Jurkat, Clone E6-1 (cell line): ENCODE data around the gene PGS1.

Source experiments
- DNase-seq: peaks from one replicate; pipeline ENCODE4 v3.0.0-alpha.2; 2011; ENCODE audit warnings: low read depth, low spot score
- H3K4me3 ChIP-seq: 2 replicates; pipeline ENCODE4 v1.5.1; 2011; ENCODE audit warnings: mild to moderate bottlenecking, low read length, control low read depth, moderate library complexity

PGS1 gene

DNA sequence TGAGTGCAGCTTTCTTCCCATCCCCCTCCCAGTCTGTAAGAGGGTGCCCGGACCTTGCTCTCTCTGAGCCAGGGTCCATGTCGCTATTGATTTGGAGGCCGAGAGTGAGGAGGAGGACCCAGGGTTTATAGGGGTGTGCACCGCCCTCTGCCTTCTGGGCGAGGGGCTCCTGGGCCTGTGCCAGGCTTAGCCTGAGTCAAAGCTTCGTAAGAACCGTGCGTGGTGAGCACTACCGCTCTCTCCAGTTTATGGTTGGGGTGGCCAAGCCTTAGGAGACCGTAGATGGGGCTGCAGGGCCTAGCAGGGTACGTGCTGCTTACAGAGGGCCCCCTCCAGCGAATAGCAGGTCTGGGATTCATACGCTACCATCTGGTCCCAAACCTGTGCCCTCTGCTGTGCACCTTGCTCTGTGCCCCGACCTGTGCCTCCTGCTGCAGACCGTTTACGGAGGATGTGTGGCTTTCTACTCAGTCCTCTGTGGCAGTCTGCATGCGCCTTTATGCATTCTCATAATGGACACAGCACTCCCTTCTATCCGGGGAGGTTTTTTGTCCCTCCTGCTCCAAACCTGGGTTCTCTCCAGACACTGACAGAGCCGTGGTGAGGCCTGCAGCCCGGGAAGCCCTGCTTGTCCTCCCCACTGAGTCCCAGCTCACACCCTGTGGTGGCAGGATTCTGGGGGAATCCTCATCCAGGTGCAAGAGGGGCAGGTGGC is 54.7 kb downstream of the PGS1 start:
- no peak for DNase-seq
- no peak overlapping the region for H3K4me3 ChIP-seq

DNA sequence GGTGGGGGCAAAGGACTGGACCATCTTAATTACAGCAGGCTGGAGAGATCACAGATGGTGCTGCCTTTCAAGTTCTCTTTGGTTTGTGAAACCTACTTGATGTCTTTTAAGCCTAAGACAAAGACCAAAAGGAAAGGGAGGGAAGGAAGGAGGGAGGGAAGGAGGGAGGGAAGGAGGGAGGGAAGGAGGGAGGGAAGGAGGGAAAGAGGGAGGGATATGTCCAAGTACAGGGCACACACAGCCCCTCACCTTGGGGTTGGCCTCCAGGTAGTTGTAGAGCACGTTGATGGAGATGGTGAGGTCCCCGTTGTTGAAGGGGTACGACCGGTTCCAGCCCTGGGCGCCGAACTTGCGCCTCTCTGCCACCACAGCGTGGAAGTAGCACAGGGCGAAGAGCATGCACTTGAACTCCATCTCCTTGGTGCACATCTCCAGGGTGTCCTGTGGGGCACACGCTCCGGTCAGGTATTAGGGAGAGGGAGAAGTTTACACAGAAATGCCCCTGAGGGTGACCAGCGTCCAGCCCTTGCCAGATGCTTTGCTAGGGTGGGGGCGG is 55.4 kb downstream of the PGS1 start:
- DNase-seq, result no peak
- H3K4me3 ChIP-seq, result no peak overlapping the region

DNA sequence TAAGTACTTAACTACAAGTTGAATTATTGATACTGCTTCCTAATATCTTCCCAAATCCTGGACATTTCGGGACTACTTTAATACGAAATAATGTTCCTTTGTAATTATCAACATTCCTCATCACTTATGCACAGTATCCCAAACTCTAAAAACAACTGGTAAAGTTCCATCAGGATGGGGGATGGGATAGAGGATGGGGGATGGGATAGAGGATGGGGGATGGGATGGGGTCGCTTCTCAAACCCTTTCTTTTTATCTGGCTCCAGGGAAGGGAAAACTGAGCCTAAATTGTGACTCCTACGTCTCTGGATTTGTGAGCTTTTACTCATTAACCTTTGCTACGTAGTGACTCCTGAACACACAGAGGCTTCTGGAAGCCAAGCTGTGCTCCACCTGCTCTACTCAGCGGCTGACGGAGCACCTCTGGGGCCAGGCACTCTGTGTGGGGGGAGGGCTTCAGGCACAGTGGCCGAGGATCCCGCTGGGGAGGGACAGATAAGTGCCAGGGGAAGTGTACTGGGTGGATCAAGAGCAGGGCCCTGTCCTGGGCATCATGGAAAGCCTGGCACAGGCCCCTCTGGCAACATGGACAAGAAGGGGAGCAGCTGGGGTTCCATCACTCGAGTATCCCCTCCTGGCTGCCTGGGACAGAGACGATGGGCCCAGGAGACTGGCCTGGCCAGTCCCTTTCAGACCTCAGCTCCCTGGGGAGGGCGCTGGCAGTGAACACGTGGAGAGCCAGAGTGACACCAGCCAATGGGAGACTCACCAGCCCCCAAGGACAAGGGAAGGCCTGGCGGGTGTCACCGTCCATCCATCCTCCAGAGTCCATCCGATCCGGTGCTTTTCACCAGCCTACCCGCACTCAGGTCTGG is 56.2 kb downstream of the PGS1 start:
- DNase-seq, result no peak
- no peak overlapping the region for H3K4me3 ChIP-seq

DNA sequence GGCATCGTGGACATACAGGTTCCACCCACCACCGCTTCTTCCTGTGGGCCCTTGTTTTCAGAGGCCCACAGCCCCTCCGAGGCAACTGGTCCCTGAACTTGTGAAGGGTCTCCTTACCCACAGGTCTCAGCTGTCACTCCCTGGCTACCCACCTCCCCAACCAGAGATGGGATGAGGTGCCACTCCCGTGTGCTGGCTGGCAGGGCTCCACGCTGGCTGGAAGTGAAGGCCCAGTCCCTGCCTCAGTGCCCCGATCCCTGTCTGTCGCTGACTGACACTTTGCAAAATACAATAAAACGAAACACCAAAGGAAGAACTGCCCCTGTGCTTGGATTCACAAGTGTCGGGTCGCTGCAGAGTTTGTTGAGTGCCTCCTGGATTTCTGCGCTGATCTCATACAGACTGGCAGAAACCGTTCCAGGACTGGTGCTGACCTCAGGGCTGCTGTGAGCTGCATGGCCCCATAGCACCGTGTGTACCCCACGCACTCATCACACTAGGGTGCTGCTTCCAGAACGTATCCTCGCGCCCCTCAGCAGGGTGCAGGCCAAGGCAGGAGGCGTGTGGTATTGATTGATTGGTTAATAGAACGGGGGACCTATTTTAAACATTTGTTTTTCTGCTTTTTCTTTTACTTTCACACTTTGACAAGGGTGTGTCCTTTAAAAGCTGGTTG is 57.0 kb downstream of the PGS1 start:
- no peak overlapping the region for H3K4me3 ChIP-seq
- no peak for DNase-seq

DNA sequence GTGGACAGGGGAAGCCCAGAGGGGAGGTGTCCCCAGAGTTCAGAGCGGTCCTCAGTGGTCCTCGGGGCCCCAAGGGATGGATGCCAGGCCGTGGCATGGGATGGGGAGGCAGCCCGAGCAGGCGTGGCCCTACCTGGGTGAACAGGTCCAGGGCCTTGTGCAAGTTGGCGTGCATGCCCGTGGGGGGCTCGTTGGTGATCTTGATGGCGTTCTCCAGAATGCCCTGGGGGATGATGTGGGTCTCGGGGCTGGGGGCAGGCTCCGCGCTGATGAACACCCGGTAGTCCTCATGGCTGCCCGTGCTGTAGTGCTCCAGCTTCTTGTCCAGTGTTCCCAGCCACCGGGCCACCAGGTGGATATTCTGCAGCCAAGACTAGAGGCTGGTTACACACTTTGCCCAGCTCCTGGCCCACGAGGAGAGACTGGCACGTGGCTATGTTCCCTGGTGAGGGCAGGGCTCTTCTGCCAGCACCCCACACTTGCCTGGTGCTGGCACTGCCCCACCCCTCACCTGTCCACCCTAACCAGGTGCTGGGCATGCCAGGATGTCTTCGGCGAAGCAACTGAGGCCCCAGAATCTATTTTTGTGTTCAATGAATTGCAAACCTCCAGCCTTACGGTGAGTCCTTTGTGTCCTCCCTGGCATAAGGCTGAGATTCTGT is 59.2 kb downstream of the PGS1 start:
- DNase-seq, result no peak
- H3K4me3 ChIP-seq, result no peak overlapping the region

DNA sequence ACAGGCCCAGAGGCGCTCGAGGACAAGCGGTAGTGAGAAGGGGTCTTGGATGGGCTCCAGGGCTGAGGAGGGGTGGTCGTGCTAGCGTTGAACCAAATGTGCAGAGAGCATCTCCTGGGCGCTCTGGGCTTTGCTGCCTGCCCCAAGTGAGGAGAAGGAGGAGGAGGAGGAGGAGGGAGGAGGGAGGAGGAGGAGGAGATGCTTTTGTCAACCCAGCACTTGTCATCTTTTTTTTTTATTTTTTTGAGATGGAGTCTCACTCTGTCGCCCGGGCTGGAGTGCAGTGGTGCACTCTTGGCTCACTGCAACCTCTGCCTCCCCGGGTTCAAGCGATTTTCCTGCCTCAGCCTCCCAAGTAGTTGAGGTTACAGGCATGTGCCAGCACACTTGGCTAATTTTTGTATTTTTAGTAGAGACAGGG is 59.8 kb downstream of the PGS1 start:
- DNase-seq, result no peak
- H3K4me3 ChIP-seq, result no peak overlapping the region

DNA sequence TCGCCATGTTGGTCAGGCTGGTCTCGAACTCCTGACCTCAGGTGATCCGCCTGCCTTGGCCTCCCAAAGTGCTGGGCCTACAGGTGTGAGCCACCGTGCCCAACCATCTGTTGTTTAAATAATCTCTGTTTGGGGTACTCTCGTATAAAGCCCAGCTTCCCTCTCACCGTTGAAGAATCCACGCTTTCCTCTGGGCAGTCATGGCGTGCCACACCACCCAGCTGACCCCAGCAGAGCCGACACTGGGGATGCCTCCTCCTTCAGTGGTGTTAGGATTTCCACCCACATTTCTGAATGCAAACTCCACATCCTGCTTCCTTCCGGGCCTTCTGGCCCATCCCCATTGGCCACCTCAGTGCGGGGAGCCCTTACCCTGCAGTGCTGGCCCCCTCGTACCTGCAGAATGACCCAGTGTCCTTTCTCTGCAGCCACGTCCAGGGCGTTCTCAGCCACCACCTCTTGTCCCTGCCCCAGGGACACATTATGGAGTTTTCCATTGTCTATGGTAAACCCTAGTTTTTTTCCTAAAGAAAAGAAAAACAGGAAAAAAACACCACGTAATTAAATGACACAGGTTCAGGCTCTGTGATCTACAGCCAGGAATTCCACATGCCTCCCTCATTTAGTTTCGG is 60.4 kb downstream of the PGS1 start:
- no peak for DNase-seq
- no peak overlapping the region for H3K4me3 ChIP-seq

DNA sequence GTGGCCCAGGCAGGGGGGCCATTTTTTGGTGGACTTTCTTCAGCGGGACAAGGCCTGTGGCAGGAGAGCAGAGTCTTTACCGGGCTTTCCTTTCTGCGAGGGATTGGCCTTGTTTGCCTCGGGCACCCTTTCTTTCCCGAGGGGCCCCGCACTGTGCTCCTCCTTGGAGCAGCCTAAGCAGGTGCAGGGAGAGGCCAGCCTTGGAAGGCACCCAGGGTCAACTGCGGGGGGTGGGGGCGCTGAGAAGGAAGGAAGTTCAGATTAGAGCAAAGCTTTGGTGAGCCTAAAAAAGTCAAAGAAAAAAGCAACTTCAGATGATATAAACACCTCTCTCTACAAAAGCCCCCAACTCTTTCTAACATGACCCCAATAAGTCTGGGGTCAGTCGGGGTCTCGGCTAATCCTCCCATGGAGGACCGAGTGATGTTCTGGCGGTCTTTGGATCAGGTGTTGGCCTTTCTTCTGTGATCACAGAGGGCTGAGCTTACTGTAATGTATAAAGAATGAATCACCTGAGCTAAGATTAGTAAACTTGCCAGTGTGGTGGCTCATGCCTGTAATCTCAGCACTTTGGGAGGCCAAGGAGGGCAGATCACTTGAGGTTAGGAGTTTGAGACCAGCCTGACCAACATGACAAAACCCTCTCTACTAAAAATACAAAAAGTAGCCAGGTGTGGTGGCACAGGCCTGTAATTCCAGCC is 63.0 kb downstream of the PGS1 start:
- H3K4me3 ChIP-seq, result no peak overlapping the region
- DNase-seq, result no peak

DNA sequence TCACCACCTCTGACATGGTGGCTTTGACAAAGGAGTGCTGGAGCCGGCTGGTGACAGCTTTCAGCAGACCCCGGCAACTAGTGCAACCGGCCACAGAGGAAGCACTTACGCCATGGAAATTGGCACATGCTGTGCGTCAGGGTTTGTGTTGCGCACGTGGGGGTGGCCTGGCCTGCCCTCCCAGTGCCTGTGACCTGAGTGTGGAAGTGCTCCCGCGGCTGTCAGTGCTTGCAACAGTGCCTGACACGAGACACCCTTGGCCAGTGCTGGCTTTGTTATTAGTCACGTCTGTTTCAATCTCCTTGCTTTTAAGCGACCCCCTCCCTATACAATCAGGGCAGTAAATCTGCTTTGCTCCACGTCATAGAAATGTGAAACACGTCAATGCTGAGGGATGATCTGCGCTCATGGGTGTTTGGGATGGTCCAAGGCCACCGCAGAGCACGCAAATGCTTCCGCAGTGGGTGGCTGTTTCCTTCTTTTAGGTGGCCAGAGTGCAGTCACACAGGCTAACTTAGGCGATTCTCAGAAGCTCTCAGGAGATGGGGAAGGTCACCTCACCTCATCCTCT is 64.3 kb downstream of the PGS1 start:
- DNase-seq, result no peak
- H3K4me3 ChIP-seq, result no peak overlapping the region

DNA sequence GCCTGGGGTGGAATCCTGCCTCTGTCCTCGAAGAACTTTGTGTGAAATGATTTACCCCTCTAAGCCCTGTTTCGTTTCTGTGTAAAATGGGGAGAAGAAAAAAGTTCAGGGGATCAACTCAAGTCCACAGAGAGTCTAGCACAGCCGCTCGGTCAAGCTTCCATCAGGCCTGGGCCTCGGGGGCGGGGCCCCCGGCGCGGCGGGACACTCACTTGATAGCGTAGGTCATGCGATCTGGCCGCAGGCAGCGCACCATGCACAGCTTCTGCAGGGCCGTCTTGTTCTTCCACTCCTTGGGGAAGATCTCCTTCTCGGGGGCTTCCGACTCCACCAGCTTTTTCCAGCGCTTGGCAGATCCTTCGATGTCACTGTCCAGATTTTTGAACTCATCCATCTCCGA is 65.9 kb downstream of the PGS1 start:
- H3K4me3 ChIP-seq, result no peak overlapping the region
- DNase-seq, result no peak

DNA sequence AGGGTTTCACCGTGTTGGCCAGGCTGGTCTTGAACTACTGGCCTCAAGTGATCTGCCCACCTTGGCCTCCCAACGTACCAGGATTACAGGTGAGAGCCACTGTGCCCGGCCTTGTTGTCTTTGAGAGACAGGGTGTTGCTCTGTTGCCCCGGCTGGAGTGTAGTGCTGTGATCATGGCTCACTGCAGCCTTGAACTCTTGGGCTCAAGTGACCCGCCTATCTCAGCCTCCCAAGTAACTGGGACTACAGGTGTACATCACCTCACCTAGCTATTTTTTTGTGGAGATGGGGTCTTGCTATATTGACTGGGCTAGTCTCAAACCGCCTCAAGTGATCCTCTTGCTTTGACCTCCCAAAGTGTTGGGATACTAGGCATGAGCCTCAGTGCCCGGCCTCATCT is 68.4 kb downstream of the PGS1 start:
- no peak overlapping the region for H3K4me3 ChIP-seq
- DNase-seq, result no peak

DNA sequence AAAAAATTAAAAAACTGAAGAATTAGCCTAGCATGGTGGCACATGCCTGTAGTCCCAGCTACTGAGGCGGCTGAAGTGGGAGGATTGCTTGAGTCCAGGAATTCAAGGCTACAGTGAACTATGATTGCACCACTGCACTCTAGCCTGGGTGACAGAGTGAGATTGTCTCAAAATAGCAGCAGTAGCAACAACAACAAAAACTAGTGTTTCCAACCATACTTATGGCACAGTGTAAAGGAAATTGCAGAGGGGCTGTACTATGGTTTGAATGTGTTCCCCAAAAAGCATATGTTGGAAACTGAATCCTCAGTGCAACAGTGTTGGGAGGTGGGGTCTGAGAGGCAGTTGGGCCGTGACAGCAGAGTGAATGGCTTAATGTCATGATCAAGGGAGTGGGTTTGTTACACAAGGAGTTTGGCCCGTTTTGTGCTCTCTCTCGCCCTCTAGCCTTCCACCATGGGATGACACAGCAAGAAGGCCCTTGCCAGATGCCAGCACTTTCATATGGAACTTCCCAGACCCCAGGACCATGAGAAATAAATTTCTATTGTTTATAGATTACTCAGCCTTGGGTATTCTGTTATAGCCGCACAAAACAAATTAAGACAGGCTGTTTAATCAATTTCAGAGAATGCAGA is 70.0 kb downstream of the PGS1 start:
- peak; percentile 21 for DNase-seq
- H3K4me3 ChIP-seq, result no peak overlapping the region

DNA sequence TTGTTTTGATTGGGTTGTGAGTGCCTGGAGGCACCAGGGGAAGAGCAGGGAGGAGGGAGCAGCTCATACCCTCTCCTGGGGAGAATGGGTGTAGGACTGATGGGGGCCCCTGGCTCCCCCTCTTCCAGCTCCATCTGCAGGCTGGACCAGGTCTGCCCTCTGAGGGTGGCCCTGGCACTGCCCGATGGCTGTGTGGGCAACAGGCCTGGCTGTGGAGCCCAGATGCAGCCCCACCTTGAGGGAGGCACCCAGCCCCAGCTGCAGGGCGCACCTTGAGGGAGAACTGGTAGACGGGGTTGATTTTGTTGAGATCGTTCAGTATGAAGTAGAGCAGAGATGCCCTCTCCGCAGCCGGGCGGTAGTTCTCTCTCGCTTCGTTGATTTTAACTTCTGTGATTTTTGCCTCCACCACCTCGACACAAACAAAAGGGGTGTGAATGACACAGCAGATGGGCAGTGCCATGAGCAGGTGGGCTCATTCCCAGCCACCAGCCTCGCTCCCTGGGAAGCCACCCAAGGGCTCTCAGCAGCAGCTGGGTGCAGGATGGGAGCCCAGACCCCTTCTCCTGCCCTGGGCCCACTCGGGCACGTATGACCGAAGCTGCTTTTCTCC is 71.6 kb downstream of the PGS1 start:
- no peak for DNase-seq
- no peak overlapping the region for H3K4me3 ChIP-seq

DNA sequence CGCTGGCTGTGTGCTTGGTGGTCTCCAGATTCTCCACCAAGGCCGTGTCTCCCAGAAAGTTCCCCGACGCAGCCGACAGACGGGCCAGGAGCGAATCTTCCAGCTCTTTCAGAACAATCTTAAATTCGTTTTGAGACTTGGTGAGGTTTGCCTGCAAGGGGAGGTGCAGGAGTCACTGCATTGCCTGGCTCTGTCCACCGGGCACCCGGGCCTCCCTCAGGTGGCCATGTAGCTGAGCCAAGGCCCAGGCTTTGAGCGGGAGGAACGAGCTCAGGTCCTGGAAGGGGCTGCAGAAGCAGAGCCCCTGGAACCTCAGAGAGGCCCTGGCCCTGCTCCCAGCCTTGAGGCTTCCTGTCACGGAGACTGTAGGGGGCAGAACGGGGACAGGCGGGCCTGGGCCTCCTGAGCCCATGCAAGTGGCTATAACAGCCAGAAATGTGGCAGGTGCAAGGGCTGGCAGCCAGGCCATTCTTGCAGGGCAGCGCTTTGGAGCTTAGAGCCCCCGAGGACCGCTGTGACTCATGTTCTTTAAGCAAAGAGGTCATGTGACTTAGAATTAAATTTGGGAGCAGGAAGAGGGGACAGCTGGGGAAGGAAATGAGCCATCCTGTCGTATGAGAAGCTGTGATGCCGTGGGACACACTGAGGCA is 72.4 kb downstream of the PGS1 start:
- H3K4me3 ChIP-seq, result no peak overlapping the region
- DNase-seq, result no peak

DNA sequence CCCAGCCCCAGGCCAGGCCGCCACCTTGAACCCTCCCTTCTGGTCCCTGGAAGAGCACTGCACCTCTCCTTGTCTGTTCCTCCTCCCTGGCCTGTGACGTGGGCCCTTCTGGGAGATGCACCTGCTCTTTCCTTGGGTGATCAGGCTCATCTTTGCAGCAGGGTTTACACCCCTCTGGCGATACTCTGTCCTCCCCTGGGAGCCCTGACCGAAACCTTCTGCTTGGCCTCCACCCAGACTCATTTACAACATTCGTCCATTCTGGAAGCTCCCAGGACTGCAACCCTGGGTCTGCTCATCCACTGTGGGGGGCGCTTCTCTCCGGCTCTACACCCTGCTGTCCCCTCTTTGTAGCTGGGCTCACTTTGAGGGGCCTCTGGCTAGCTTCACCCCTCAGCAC is 73.3 kb downstream of the PGS1 start:
- no peak for DNase-seq
- no peak overlapping the region for H3K4me3 ChIP-seq

DNA sequence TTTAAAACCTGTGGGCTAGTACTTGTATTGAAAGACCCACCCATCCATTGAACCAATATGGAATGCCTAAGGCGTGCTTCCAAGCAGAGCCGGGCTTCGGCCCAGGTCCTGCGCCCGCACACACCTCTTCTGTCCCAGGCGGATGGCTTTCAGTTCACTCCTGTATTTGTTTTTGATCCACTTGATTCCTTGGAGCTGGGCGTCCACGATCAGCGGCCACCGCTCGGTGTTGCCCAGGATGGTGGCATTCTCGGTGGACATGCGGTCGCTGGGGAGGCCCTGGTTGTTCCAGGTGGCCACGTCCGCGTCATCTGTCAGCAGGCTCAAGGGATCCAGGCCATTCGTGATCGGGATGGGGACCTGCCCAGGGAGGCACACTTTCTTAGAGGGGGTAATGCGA is 75.9 kb downstream of the PGS1 start:
- no peak overlapping the region for H3K4me3 ChIP-seq
- no peak for DNase-seq

DNA sequence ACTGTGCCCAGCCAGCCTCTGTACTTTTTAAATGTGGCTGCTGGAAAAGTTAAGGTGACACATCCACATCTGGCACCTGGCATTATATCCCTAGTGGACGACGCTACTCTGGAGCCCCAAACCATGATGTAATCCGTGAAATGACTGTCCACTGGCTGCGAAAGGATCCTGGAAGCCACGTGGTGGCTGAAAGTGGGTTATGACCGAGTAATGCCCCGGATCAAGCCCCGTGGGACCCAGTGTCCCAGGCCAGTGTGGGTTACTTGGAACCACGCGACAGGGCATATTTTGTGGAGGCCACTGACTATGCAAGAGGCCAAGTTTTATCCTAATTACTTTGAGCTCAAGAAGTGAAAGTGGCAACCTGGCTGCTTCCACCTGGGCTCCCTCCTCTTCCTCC is 79.6 kb downstream of the PGS1 start:
- no peak for DNase-seq
- no peak overlapping the region for H3K4me3 ChIP-seq
